GM23248 (cell line): ENCODE data around the gene DNAJC3. TPM values are rescaled to one million over a fixed set of nuclear protein-coding genes. Genes with fewer than 3 reads are reported as not detected.
A peak's percentile ranks its signal among the peaks of the same experiment; 100 is the strongest.

ENCODE experiments used
- DNase-seq: peaks from one replicate; pipeline ENCODE4 v3.0.0-alpha.2; 2015
- H2AFZ ChIP-seq: fragments of 200-600 bp; sonication (generic); 2 replicates; pipeline ENCODE4 v1.6.1; 2016; ENCODE audit warnings: antibody characterized with exemption
- H3F3A ChIP-seq: fragments of 200-600 bp; sonication (generic); 2 replicates; pipeline ENCODE4 v1.6.1; 2016; ENCODE audit warnings: mild to moderate bottlenecking, antibody characterized with exemption, mixed run types; ENCODE audit not compliant: insufficient read depth
- H3K27ac ChIP-seq: fragments of 200-600 bp; sonication (generic); 2 replicates; pipeline ENCODE4 v1.5.1; 2016; ENCODE audit warnings: mild to moderate bottlenecking
- H3K27me3 ChIP-seq: fragments of 200-600 bp; sonication (generic); replicated peaks from 2 replicates; pipeline ENCODE4 v1.6.1; 2016; ENCODE audit warnings: mild to moderate bottlenecking; ENCODE audit not compliant: insufficient read depth
- H3K36me3 ChIP-seq: fragments of 200-600 bp; sonication (generic); 2 replicates; pipeline ENCODE4 v1.6.1; 2016; ENCODE audit warnings: low read depth, mild to moderate bottlenecking
- H3K4me1 ChIP-seq: fragments of 200-600 bp; sonication (generic); 2 replicates; pipeline ENCODE4 v1.6.1; 2016; ENCODE audit warnings: mild to moderate bottlenecking; ENCODE audit not compliant: insufficient read depth
- H3K4me2 ChIP-seq: fragments of 200-600 bp; sonication (generic); one replicate; pipeline ENCODE4 v1.6.1; 2016; ENCODE audit warnings: mild to moderate bottlenecking; ENCODE audit not compliant: unreplicated experiment
- H3K4me3 ChIP-seq: fragments of 200-600 bp; sonication (generic); 2 replicates; pipeline ENCODE4 v1.5.1; 2016; ENCODE audit warnings: mild to moderate bottlenecking
- H3K79me2 ChIP-seq: fragments of 200-600 bp; sonication (generic); 2 replicates; pipeline ENCODE4 v1.6.1; 2016; ENCODE audit warnings: mild to moderate bottlenecking; ENCODE audit not compliant: insufficient read depth
- H3K9ac ChIP-seq: fragments of 200-600 bp; sonication (generic); 2 replicates; pipeline ENCODE4 v1.6.1; 2016; ENCODE audit warnings: mild to moderate bottlenecking
- H3K9me2 ChIP-seq: fragments of 200-600 bp; sonication (generic); 2 replicates; pipeline ENCODE4 v1.6.1; 2016; ENCODE audit warnings: mixed run types, mild to moderate bottlenecking, moderate library complexity; ENCODE audit not compliant: insufficient read depth
- H3K9me3 ChIP-seq: fragments of 200-600 bp; sonication (generic); one replicate; pipeline ENCODE4 v1.6.1; 2017; ENCODE audit warnings: low read depth
- H4K20me1 ChIP-seq: fragments of 200-600 bp; sonication (generic); 2 replicates; pipeline ENCODE4 v1.6.0; 2016; ENCODE audit not compliant: insufficient read depth
- EZH2 ChIP-seq: fragments of 200-600 bp; sonication (generic); IDR thresholded peaks from 2 replicates; pipeline ENCODE4 v1.6.1; 2018; ENCODE audit warnings: antibody characterized with exemption, mild to moderate bottlenecking; ENCODE audit not compliant: insufficient read depth, poor library complexity, severe bottlenecking
- EZH2phosphoT487 ChIP-seq: fragments of 200-600 bp; sonication (generic); IDR thresholded peaks from 2 replicates; pipeline ENCODE4 v1.6.1; 2018; ENCODE audit warnings: antibody characterized with exemption, moderate library complexity, mild to moderate bottlenecking, low read depth; ENCODE audit not compliant: insufficient read depth
- WGBS, 2 experiments: methylation state at CpG; one replicate each; pipeline ENCODE4 v1.1.6; 2015 to 2017; ENCODE audit warnings: low lambda C conversion rate in 2 of 2, low coverage in 1 of 2; ENCODE audit errors: missing lambda C conversion rate in 2 of 2; 5-methylcytosine and 5-hydroxymethylcytosine counted together
- in situ Hi-C: fragments of 300-500 bp; cut with MboI; formaldehyde crosslinking; loops from 2 replicates; pipeline ENCODE4 v1.15.0; 2020
- polyA plus RNA-seq: library from polyadenylated mRNA; unstranded; fragments of >200 nt; fragmentation: Nextera tagmentation; extraction: Ambion mirVana; gene quantifications from 2 replicates; pipeline ENCODE4 v1.2.1, GENCODE V29; 2016
- total RNA-seq: library from RNA; depleted of rRNA; stranded (reverse); fragments of >200 nt; shearing (Covaris generic); gene quantifications from 2 replicates; pipeline ENCODE4 v1.2.3, GENCODE V29; 2014

Gene DNAJC3
- total and polyA plus RNA-seq, 2 experiments from 2014 or later, result 39.5 to 42.4 TPM

DNA sequence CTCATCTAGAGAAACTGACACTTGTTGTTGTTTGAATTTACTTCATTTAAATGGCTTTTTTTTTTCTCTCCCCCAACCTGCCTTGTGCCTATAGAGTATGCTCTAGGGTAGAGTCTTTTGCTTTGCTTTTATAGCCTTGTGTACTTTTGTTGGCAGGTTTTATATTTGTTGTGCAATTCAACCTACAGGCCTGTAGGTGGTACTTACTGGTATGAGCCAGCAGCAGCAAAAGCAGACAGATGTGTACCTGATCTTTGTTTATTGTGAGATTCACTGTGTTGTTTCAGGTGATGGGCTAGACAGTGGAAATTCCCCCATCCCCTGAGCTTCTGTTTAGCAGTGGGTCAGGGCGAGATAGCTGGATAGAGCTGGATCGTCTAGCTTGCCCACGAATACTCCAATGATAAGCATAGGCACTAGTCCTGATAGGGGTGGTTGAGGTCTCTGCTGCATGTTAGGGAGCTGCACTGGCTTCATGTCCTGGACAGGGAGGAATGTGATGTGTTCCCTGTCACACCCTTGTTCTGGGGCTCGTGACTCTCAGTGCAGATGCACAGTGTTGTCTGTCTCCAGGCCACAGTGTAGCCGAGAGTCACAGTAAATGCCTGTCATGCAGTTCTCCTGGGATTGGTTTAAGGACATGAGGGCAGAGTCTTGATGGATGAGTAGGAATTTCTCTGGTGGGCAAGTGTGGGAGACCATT, 21.3 kb downstream of the DNAJC3 start:
- Histone ChIP-seq H3K4me1 (no peaks in the 10 kb centered on the region), H3K9ac (no peak overlapping the region), H3K9me3 (no peaks in the 10 kb centered on the region), H3K36me3 (no peaks in the 10 kb centered on the region), H3F3A (peaks cover 5% of the 10 kb centered on the region; the same call in 1 of the 2 replicates), H3K9me2 (no peaks in the 10 kb centered on the region), H3K27ac (no peak overlapping the region), H3K4me2 (no peak overlapping the region), H2AFZ (no peak overlapping the region), H3K27me3 (no peaks in the 10 kb centered on the region), H3K4me3 (no peak overlapping the region), H3K79me2 (no peaks in the 10 kb centered on the region), H4K20me1 (peaks cover 15% of the 10 kb centered on the region; the same call in 1 of the 2 replicates)
- 97 to 99% methylated on average over 5 of the region's 5 CpGs for WGBS, 2 experiments
- in situ Hi-C loops, result no loop called here
- TF ChIP-seq EZH2phosphoT487 (no peak), EZH2 (no peak)
- peak; percentile 40 for DNase-seq

- Histone ChIP-seq H2AFZ (no peak overlapping the region), H3K36me3 (no peaks in the 10 kb centered on the region), H3K4me1 (no peaks in the 10 kb centered on the region), H3K4me3 (no peak overlapping the region), H4K20me1 (peaks cover 16% of the 10 kb centered on the region; the same call in 1 of the 2 replicates), H3K9me3 (no peaks in the 10 kb centered on the region), H3K27ac (no peak overlapping the region), H3K9me2 (no peaks in the 10 kb centered on the region), H3K4me2 (no peak overlapping the region), H3K9ac (no peak overlapping the region), H3K27me3 (no peaks in the 10 kb centered on the region), H3F3A (peaks cover 7% of the 10 kb centered on the region; the same call in 1 of the 2 replicates), H3K79me2 (no peaks in the 10 kb centered on the region; the same call in 1 of the 2 replicates)
- 68 to 80% methylated on average over 2 of the region's 2 CpGs for WGBS, 2 experiments
- TF ChIP-seq EZH2phosphoT487 (no peak), EZH2 (no peak)
- peak; percentile 27 for DNase-seq
- in situ Hi-C loops, result no loop called here
Observed at GRCh38 chr13:95703576-95703975, 26.6 kb downstream of the DNAJC3 start.

- Histone ChIP-seq H3K4me1 (no peaks in the 10 kb centered on the region), H3K9me3 (no peaks in the 10 kb centered on the region), H3K27ac (no peak overlapping the region), H3K9me2 (no peaks in the 10 kb centered on the region), H4K20me1 (peaks cover 16% of the 10 kb centered on the region; the same call in 1 of the 2 replicates), H3K4me2 (no peak overlapping the region), H2AFZ (no peak overlapping the region), H3K9ac (no peak overlapping the region), H3K27me3 (no peaks in the 10 kb centered on the region), H3F3A (peaks cover 7% of the 10 kb centered on the region; the same call in 1 of the 2 replicates), H3K36me3 (no peaks in the 10 kb centered on the region), H3K79me2 (peaks cover 1% of the 10 kb centered on the region; the same call in 1 of the 2 replicates), H3K4me3 (no peak overlapping the region)
- no peak for DNase-seq
- WGBS, 2 experiments, result 95 to 100% methylated on average over 3 of the region's 3 CpGs
- in situ Hi-C loops, result no loop called here
- TF ChIP-seq EZH2phosphoT487 (no peak), EZH2 (no peak)
Observed at GRCh38 chr13:95704510-95704909, 27.6 kb downstream of the DNAJC3 start.

- WGBS, 2 experiments, result 97 to 100% methylated on average over 1 of the region's 1 CpG
- no peak overlapping the region for H3K9ac ChIP-seq
- in situ Hi-C loops, result no loop called here
Observed at GRCh38 chr13:95706356-95706755, 29.4 kb downstream of the DNAJC3 start.

More at GRCh38 chr13:95706356-95706755, 29.4 kb downstream of the DNAJC3 start:
- Histone ChIP-seq H3K27me3 (no peaks in the 10 kb centered on the region), H3K4me2 (no peak overlapping the region), H3K9me2 (no peaks in the 10 kb centered on the region), H3F3A (peaks cover 7% of the 10 kb centered on the region; the same call in 1 of the 2 replicates), H3K9me3 (no peaks in the 10 kb centered on the region), H3K4me3 (no peak overlapping the region), H3K79me2 (peaks cover 16% of the 10 kb centered on the region), H4K20me1 (peaks cover 4% of the 10 kb centered on the region; the same call in 1 of the 2 replicates), H3K36me3 (peaks cover 15% of the 10 kb centered on the region), H3K27ac (no peak overlapping the region), H3K4me1 (peaks cover 9% of the 10 kb centered on the region; the same call in 1 of the 2 replicates), H2AFZ (no peak overlapping the region)
- no peak for TF ChIP-seq EZH2phosphoT487
- no peak for TF ChIP-seq EZH2
- DNase-seq, result no peak
